ENCODE data around the gene MDC1.

MDC1 gene

GRCh38 chr6:30754631-30755030 lies 37.5 kb upstream of the MDC1 start:
- H3K4me3 ChIP-seq (ENCODE audit: low read length): no peak overlapping the region
- no peak overlapping the region for H2AFZ ChIP-seq (ENCODE audit: low read length)
- no peaks in the 10 kb centered on the region for H3K79me2 ChIP-seq (ENCODE audit: low read length)
- no peaks in the 10 kb centered on the region for H3K4me1 ChIP-seq (ENCODE audit: low read length)
- no peak for DNase-seq
- H3K4me2 ChIP-seq (ENCODE audit: low read depth, low read length): no peak overlapping the region
- H4K20me1 ChIP-seq (ENCODE audit: insufficient read depth, low read length): no peaks in the 10 kb centered on the region
- no peaks in the 10 kb centered on the region for H3K9me3 ChIP-seq (replicated peaks; ENCODE audit: insufficient read depth, low read length)
- no peak for TF ChIP-seq EZH2phosphoT487 (IDR thresholded peaks at IDR 0.05; ENCODE audit: low read length)
- TF ChIP-seq, protein P1, sequence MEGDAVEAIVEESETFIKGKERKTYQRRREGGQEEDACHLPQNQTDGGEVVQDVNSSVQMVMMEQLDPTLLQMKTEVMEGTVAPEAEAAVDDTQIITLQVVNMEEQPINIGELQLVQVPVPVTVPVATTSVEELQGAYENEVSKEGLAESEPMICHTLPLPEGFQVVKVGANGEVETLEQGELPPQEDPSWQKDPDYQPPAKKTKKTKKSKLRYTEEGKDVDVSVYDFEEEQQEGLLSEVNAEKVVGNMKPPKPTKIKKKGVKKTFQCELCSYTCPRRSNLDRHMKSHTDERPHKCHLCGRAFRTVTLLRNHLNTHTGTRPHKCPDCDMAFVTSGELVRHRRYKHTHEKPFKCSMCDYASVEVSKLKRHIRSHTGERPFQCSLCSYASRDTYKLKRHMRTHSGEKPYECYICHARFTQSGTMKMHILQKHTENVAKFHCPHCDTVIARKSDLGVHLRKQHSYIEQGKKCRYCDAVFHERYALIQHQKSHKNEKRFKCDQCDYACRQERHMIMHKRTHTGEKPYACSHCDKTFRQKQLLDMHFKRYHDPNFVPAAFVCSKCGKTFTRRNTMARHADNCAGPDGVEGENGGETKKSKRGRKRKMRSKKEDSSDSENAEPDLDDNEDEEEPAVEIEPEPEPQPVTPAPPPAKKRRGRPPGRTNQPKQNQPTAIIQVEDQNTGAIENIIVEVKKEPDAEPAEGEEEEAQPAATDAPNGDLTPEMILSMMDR (IDR thresholded peaks at IDR 0.05; ENCODE audit: low read length): no peak
- TF ChIP-seq EZH2 (optimal IDR thresholded peaks at IDR 0.05; ENCODE audit: low read depth, low read length): no peak
- H3K9ac ChIP-seq (ENCODE audit: low read length): no peak overlapping the region
- H3K36me3 ChIP-seq (replicated peaks; ENCODE audit: insufficient read depth, low read length): no peaks in the 10 kb centered on the region
- H3K27me3 ChIP-seq (replicated peaks; ENCODE audit: insufficient read depth, low read length): no peaks in the 10 kb centered on the region; the same call in 1 of the 2 replicates
- no peaks in the 10 kb centered on the region for H3K9me2 ChIP-seq (replicated peaks; ENCODE audit: insufficient read depth, low read length)
- no peaks in the 10 kb centered on the region for H3F3A ChIP-seq (ENCODE audit: insufficient read depth, low read length)
- no peak overlapping the region for H3K27ac ChIP-seq (ENCODE audit: low read length)

- H3K9me2 ChIP-seq (replicated peaks; ENCODE audit: insufficient read depth, low read length): no peaks in the 10 kb centered on the region
- TF ChIP-seq, protein P1 (IDR thresholded peaks at IDR 0.05; ENCODE audit: low read length): no peak
- TF ChIP-seq EZH2phosphoT487 (IDR thresholded peaks at IDR 0.05; ENCODE audit: low read length) (no peak), EZH2 (optimal IDR thresholded peaks at IDR 0.05; ENCODE audit: low read depth, low read length) (no peak)
- H3K4me2 ChIP-seq (ENCODE audit: low read depth, low read length): no peak overlapping the region
- no peaks in the 10 kb centered on the region; the same call in 1 of the 2 replicates for H3K27me3 ChIP-seq (replicated peaks; ENCODE audit: insufficient read depth, low read length)
- H3K36me3 ChIP-seq (replicated peaks; ENCODE audit: insufficient read depth, low read length): no peaks in the 10 kb centered on the region
- H3F3A ChIP-seq (ENCODE audit: insufficient read depth, low read length): no peaks in the 10 kb centered on the region
- no peak for DNase-seq
- no peak overlapping the region for H3K4me3 ChIP-seq (ENCODE audit: low read length)
- H3K79me2 ChIP-seq (ENCODE audit: low read length): no peaks in the 10 kb centered on the region
- H4K20me1 ChIP-seq (ENCODE audit: insufficient read depth, low read length): no peaks in the 10 kb centered on the region
- H3K9ac ChIP-seq (ENCODE audit: low read length): no peak overlapping the region
- H2AFZ ChIP-seq (ENCODE audit: low read length): no peak overlapping the region
- H3K27ac ChIP-seq (ENCODE audit: low read length): no peak overlapping the region
- H3K9me3 ChIP-seq (replicated peaks; ENCODE audit: insufficient read depth, low read length): no peaks in the 10 kb centered on the region
- H3K4me1 ChIP-seq (ENCODE audit: low read length): no peaks in the 10 kb centered on the region
These were observed 35.3 kb upstream of the MDC1 start for GRCh38 chr6:30752157-30752927.

GRCh38 chr6:30750379-30750668 lies 33.2 kb upstream of the MDC1 start:
- TF ChIP-seq, protein P1 (IDR thresholded peaks at IDR 0.05; ENCODE audit: low read length): no peak
- TF ChIP-seq EZH2phosphoT487 (IDR thresholded peaks at IDR 0.05; ENCODE audit: low read length): no peak
- TF ChIP-seq EZH2 (optimal IDR thresholded peaks at IDR 0.05; ENCODE audit: low read depth, low read length): no peak
- Histone ChIP-seq H3K9me3 (replicated peaks; ENCODE audit: insufficient read depth, low read length) (no peaks in the 10 kb centered on the region), H3K36me3 (replicated peaks; ENCODE audit: insufficient read depth, low read length) (no peaks in the 10 kb centered on the region), H3K4me3 (ENCODE audit: low read length) (no peak overlapping the region), H3K27me3 (replicated peaks; ENCODE audit: insufficient read depth, low read length) (no peaks in the 10 kb centered on the region; the same call in 1 of the 2 replicates), H4K20me1 (ENCODE audit: insufficient read depth, low read length) (no peaks in the 10 kb centered on the region), H3K4me1 (ENCODE audit: low read length) (no peaks in the 10 kb centered on the region), H3K27ac (ENCODE audit: low read length) (no peak overlapping the region), H3F3A (ENCODE audit: insufficient read depth, low read length) (no peaks in the 10 kb centered on the region), H3K9me2 (replicated peaks; ENCODE audit: insufficient read depth, low read length) (no peaks in the 10 kb centered on the region), H3K79me2 (ENCODE audit: low read length) (no peaks in the 10 kb centered on the region), H3K9ac (ENCODE audit: low read length) (no peak overlapping the region), H3K4me2 (ENCODE audit: low read depth, low read length) (no peak overlapping the region), H2AFZ (ENCODE audit: low read length) (no peak overlapping the region)
- no peak for DNase-seq

All from MM.1S (cell line).